ENCODE data around the gene SLC26A4. TPM values are rescaled to one million over a fixed set of nuclear protein-coding genes. Genes with fewer than 3 reads are reported as not detected.

The SLC26A4 gene
- total and polyA plus RNA-seq, 10 donors: 0.09 to 0.75 (median 0.29) TPM

GRCh38 chr7:107715531-107715930 lies 54.9 kb downstream of the SLC26A4 start:
- Histone ChIP-seq H3K27ac (no peak overlapping the region), H3K4me1 (no peaks in the 10 kb centered on the region), H3K4me3 (no peak overlapping the region), H3K27me3 (replicated peaks in 1 of 7) (no peaks in the 10 kb centered on the region), H3K36me3 (no peaks in the 10 kb centered on the region), H3K9me3 (no peaks in the 10 kb centered on the region)
- no peak for DNase-seq
- intact Hi-C loops (cut with DNase I; ENCODE audit: low total_unique reads): no loop called here
- no peak for TF ChIP-seq POLR2A (IDR thresholded peaks at IDR 0.05)
- TF ChIP-seq CTCF (IDR thresholded peaks at IDR 0.05 in 8 of 11, conservative IDR thresholded peaks at IDR 0.05 in 3 of 11): no peak
- no peak for TF ChIP-seq POLR2AphosphoS5 (IDR thresholded peaks at IDR 0.05)
- WGBS, 5 donors: 87 to 93% (median 90%) methylated on average over 6 of the region's 6 CpGs

- TF ChIP-seq POLR2AphosphoS5 (IDR thresholded peaks at IDR 0.05) (no peak), CTCF (IDR thresholded peaks at IDR 0.05 in 8 of 11, conservative IDR thresholded peaks at IDR 0.05 in 3 of 11) (no peak), POLR2A (IDR thresholded peaks at IDR 0.05) (no peak)
- H3K4me3 ChIP-seq: no peak overlapping the region
- intact Hi-C loops (cut with DNase I; ENCODE audit: low total_unique reads): no loop called here
- no peaks in the 10 kb centered on the region for H3K4me1 ChIP-seq
- H3K9me3 ChIP-seq: no peaks in the 10 kb centered on the region
- H3K27me3 ChIP-seq (replicated peaks in 1 of 7): no peaks in the 10 kb centered on the region
- no peak for DNase-seq
- no peak overlapping the region for H3K27ac ChIP-seq
- H3K36me3 ChIP-seq: no peaks in the 10 kb centered on the region
- 87 to 93% (median 89%) methylated on average over 4 of the region's 4 CpGs for WGBS, 5 donors
Measured at GRCh38 chr7:107718456-107719193, 58.0 kb downstream of the SLC26A4 start.

GRCh38 chr7:107721286-107721685 lies 60.7 kb downstream of the SLC26A4 start:
- H3K27ac ChIP-seq: no peak overlapping the region
- H3K36me3 ChIP-seq: no peaks in the 10 kb centered on the region
- TF ChIP-seq POLR2A (IDR thresholded peaks at IDR 0.05): no peak
- TF ChIP-seq CTCF (IDR thresholded peaks at IDR 0.05 in 8 of 11, conservative IDR thresholded peaks at IDR 0.05 in 3 of 11): no peak
- no peak for TF ChIP-seq POLR2AphosphoS5 (IDR thresholded peaks at IDR 0.05)
- H3K4me1 ChIP-seq: no peaks in the 10 kb centered on the region
- intact Hi-C loops (cut with DNase I; ENCODE audit: low total_unique reads): loop anchor here (10.0 kb wide), 1 partner anchor 146 kb away; no protein-coding TSS in a partner anchor
- no peaks in the 10 kb centered on the region for H3K9me3 ChIP-seq
- no peak for DNase-seq
- H3K4me3 ChIP-seq: no peak overlapping the region
- whole genome bisulfite sequencing, 5 donors: 59 to 80% (median 73%) methylated on average over 1 of the region's 1 CpG
- no peaks in the 10 kb centered on the region for H3K27me3 ChIP-seq (replicated peaks in 1 of 7)

- TF ChIP-seq CTCF (IDR thresholded peaks at IDR 0.05 in 8 of 11, conservative IDR thresholded peaks at IDR 0.05 in 3 of 11) (no peak), POLR2A (IDR thresholded peaks at IDR 0.05) (no peak), POLR2AphosphoS5 (IDR thresholded peaks at IDR 0.05) (no peak)
- DNase-seq: no peak
- Histone ChIP-seq H3K4me3 (no peak overlapping the region), H3K36me3 (no peaks in the 10 kb centered on the region), H3K4me1 (no peaks in the 10 kb centered on the region), H3K9me3 (no peaks in the 10 kb centered on the region), H3K27me3 (replicated peaks in 1 of 7) (peaks cover 0 to 4% (median 0%) of the 10 kb centered on the region in 7 donors), H3K27ac (no peak overlapping the region)
- intact Hi-C loops (cut with DNase I; ENCODE audit: low total_unique reads): loop anchor here (10.0 kb wide), 1 partner anchor 148 kb away; no protein-coding TSS in a partner anchor
- 89 to 95% (median 94%) methylated on average over 2 of the region's 2 CpGs for WGBS, 5 donors
Measured at GRCh38 chr7:107723255-107723654, 62.6 kb downstream of the SLC26A4 start.

All from spleen (tissue), 11 donors.